Loucy (cell line): ENCODE measurements around the gene LRP3.

Experiments
- H2AFZ ChIP-seq: fragments of 200-600 bp; sonication (generic); 2 replicates; pipeline ENCODE4 v1.6.0; 2016; ENCODE audit warnings: antibody characterized with exemption, mild to moderate bottlenecking, low read length, moderate library complexity
- H3F3A ChIP-seq: fragments of 200-600 bp; 2 replicates; pipeline ENCODE4 v1.6.0; 2016; ENCODE audit warnings: antibody characterized with exemption, low read depth, mild to moderate bottlenecking
- H3K27me3 ChIP-seq: fragments of 200-600 bp; sonication (generic); 2 replicates; pipeline ENCODE4 v1.6.1; 2014; ENCODE audit warnings: low read length, mild to moderate bottlenecking; ENCODE audit not compliant: insufficient read depth, poor library complexity, severe bottlenecking
- H3K36me3 ChIP-seq: fragments of 200-600 bp; sonication (generic); 2 replicates; pipeline ENCODE4 v1.6.1; 2016; ENCODE audit warnings: low read length; ENCODE audit not compliant: insufficient read depth
- H3K4me1 ChIP-seq: fragments of 200-600 bp; sonication (generic); 2 replicates; pipeline ENCODE4 v1.5.1; 2014; ENCODE audit warnings: low read length, mild to moderate bottlenecking; ENCODE audit not compliant: insufficient read depth, poor library complexity, severe bottlenecking
- H3K4me2 ChIP-seq: fragments of 200-600 bp; sonication (generic); 2 replicates; pipeline ENCODE4 v1.6.0; 2014; ENCODE audit warnings: antibody characterized with exemption, low read length, low read depth, mild to moderate bottlenecking; ENCODE audit not compliant: poor library complexity, severe bottlenecking
- H3K4me3 ChIP-seq: fragments of 200-600 bp; sonication (generic); 2 replicates; pipeline ENCODE4 v1.5.1; 2014; ENCODE audit warnings: low read length, mild to moderate bottlenecking, mixed read lengths; ENCODE audit not compliant: poor library complexity, severe bottlenecking
- H3K79me2 ChIP-seq: fragments of 200-600 bp; sonication (generic); 2 replicates; pipeline ENCODE4 v1.6.1; 2014; ENCODE audit warnings: low read length; ENCODE audit not compliant: insufficient read depth
- H3K9ac ChIP-seq: fragments of 200-600 bp; sonication (generic); 2 replicates; pipeline ENCODE4 v1.6.0; 2014; ENCODE audit warnings: mild to moderate bottlenecking, low read depth, low read length, moderate library complexity; ENCODE audit not compliant: poor library complexity, severe bottlenecking
- H3K9me2 ChIP-seq: fragments of 200-600 bp; sonication (generic); replicated peaks from 2 replicates; pipeline ENCODE4 v1.6.1; 2016; ENCODE audit warnings: low read depth, low read length, mixed read lengths
- H3K9me3 ChIP-seq: fragments of 200-600 bp; sonication (generic); 2 replicates; pipeline ENCODE4 v1.6.1; 2014; ENCODE audit warnings: mild to moderate bottlenecking, antibody characterized with exemption, low read length, low read depth; ENCODE audit not compliant: insufficient read depth
- H4K20me1 ChIP-seq: fragments of 200-600 bp; sonication (generic); 2 replicates; pipeline ENCODE4 v1.6.0; 2014; ENCODE audit warnings: antibody characterized with exemption, low read length, mild to moderate bottlenecking; ENCODE audit not compliant: insufficient read depth, poor library complexity, severe bottlenecking
- EZH2phosphoT487 ChIP-seq: fragments of 200-600 bp; IDR thresholded peaks from 2 replicates; pipeline ENCODE4 v1.6.1; 2018; ENCODE audit warnings: antibody characterized with exemption, mild to moderate bottlenecking, moderate library complexity, borderline replicate concordance
- TF ChIP-seq, protein P1 (sequence below): fragments of 200-600 bp; sonication (generic); conservative IDR thresholded peaks from 2 replicates; pipeline ENCODE4 v1.5.1; 2014; ENCODE audit warnings: mild to moderate bottlenecking, antibody characterized with exemption, low read length

The LRP3 gene

GRCh38 chr19:33193865-33194362 lies at the start of gene LRP3:
Gene LRP3 (plus strand): TSS chr19:33194330. CDS start chr19:33194786, 456 bp downstream.
- no peaks in the 10 kb centered on the region for H3K4me1 ChIP-seq
- no peaks in the 10 kb centered on the region for H3K79me2 ChIP-seq
- no peaks in the 10 kb centered on the region for H3K36me3 ChIP-seq
- no peak within 1 kb of the TSS for H3K4me2 ChIP-seq
- H3K9me3 ChIP-seq, result no peaks in the 10 kb centered on the region
- no peak within 1 kb of the TSS for H3K4me3 ChIP-seq
- TF ChIP-seq, protein P1, sequence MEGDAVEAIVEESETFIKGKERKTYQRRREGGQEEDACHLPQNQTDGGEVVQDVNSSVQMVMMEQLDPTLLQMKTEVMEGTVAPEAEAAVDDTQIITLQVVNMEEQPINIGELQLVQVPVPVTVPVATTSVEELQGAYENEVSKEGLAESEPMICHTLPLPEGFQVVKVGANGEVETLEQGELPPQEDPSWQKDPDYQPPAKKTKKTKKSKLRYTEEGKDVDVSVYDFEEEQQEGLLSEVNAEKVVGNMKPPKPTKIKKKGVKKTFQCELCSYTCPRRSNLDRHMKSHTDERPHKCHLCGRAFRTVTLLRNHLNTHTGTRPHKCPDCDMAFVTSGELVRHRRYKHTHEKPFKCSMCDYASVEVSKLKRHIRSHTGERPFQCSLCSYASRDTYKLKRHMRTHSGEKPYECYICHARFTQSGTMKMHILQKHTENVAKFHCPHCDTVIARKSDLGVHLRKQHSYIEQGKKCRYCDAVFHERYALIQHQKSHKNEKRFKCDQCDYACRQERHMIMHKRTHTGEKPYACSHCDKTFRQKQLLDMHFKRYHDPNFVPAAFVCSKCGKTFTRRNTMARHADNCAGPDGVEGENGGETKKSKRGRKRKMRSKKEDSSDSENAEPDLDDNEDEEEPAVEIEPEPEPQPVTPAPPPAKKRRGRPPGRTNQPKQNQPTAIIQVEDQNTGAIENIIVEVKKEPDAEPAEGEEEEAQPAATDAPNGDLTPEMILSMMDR, result no peak
- no peak for TF ChIP-seq EZH2phosphoT487
- no peaks in the 10 kb centered on the region for H3K9me2 ChIP-seq
- H4K20me1 ChIP-seq, result no peaks in the 10 kb centered on the region
- no peak within 1 kb of the TSS for H3K9ac ChIP-seq
- no peaks in the 10 kb centered on the region for H3K27me3 ChIP-seq
- no peak within 1 kb of the TSS for H2AFZ ChIP-seq
- H3F3A ChIP-seq, result no peaks in the 10 kb centered on the region

DNA sequence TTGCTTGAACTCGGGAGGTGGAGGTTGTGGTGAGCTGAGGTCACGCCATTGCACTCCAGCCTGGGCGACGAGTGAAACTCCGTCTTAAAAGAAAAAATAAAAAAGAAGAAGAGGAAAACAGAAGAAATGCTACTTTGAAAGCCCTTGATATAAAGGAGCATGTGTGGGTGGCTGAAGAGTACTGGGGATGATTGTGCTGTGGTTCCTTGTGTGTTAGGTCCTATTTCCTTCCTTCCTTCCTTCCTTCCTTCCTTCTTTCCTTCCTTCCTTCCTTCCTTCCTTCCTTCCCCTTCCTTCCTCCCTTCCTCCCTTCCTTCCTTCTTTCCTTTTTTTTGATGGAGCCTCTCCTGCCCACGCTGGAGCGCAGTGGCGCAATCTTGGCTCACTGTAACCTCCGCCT lies 47.9 kb upstream of the LRP3 start:
- TF ChIP-seq, protein P1, result no peak
- TF ChIP-seq EZH2phosphoT487, result no peak
- no peaks in the 10 kb centered on the region for H3K36me3 ChIP-seq
- H3K27me3 ChIP-seq, result no peaks in the 10 kb centered on the region
- H3K79me2 ChIP-seq, result no peaks in the 10 kb centered on the region
- peaks cover 4% of the 10 kb centered on the region for H3K4me1 ChIP-seq
- no peak overlapping the region for H3K4me3 ChIP-seq
- H3K9me2 ChIP-seq, result no peaks in the 10 kb centered on the region
- H3K9ac ChIP-seq, result no peak overlapping the region
- no peak overlapping the region for H3K4me2 ChIP-seq
- H3K9me3 ChIP-seq, result no peaks in the 10 kb centered on the region
- H4K20me1 ChIP-seq, result no peaks in the 10 kb centered on the region
- no peaks in the 10 kb centered on the region for H3F3A ChIP-seq
- H2AFZ ChIP-seq, result no peak overlapping the region

DNA sequence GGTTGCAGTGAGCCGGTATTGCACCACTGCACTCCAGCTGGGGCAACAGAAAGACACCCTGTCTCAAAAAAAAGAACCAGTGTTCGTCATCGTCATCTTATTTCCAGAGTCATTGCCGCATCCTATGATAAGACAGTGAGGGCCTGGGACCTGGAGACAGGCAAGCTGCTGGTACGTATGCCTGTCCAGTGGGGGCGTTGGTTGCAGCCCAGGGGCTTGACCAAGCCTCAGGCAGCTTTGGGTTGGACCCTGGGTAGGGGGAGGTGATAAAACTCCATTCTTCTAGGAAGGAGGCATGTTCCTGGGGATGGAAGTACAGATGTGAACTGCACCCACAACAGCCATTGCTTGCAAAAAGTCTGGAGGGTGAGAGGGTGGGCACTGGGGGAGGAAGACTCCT lies 46.6 kb upstream of the LRP3 start:
- no peak overlapping the region for H3K4me3 ChIP-seq
- H3K36me3 ChIP-seq, result no peaks in the 10 kb centered on the region
- H3K27me3 ChIP-seq, result no peaks in the 10 kb centered on the region
- H3K9me2 ChIP-seq, result no peaks in the 10 kb centered on the region
- H3K4me2 ChIP-seq, result no peak overlapping the region
- H4K20me1 ChIP-seq, result no peaks in the 10 kb centered on the region
- H3K9ac ChIP-seq, result no peak overlapping the region
- no peaks in the 10 kb centered on the region for H3K9me3 ChIP-seq
- H3F3A ChIP-seq, result no peaks in the 10 kb centered on the region
- H2AFZ ChIP-seq, result no peak overlapping the region
- TF ChIP-seq EZH2phosphoT487, result no peak
- TF ChIP-seq, protein P1, result no peak
- H3K79me2 ChIP-seq, result no peaks in the 10 kb centered on the region
- H3K4me1 ChIP-seq, result peaks cover 4% of the 10 kb centered on the region
